Measurements from ENCODE around the gene TXLNA. TPM values are rescaled to one million over a fixed set of nuclear protein-coding genes. Genes with fewer than 3 reads are reported as not detected.
"Not testable (repeated sequence)": the region's sequence is repeated elsewhere in the genome, so short reads cannot be mapped to it uniquely, and the experiment has no call there.

TXLNA gene
- total RNA-seq, 1 experiment from 2014 or later: 67.3 TPM

GRCh38 chr1:32142446-32143301 is 36.8 kb upstream of the TXLNA start:
- Histone ChIP-seq H3K56ac (ENCODE audit: insufficient read length, low read depth, low read length) (no peak overlapping the region), H3K23me2 (ENCODE audit: insufficient read length, low read depth, low read length, poor library complexity, severe bottlenecking) (no peaks in the 10 kb centered on the region), H2BK5ac (ENCODE audit: insufficient read length, low read length) (no peak overlapping the region), H2BK20ac (ENCODE audit: low read depth, low read length, poor library complexity, severe bottlenecking) (no peak overlapping the region), H3K18ac (ENCODE audit: insufficient read length, low read depth, low read length) (no peak overlapping the region), H4K91ac (ENCODE audit: insufficient read length, low read depth, low read length) (no peak overlapping the region), H4K8ac (replicated peaks; ENCODE audit: insufficient read length, low read depth, low read length) (no peak overlapping the region), H3T11ph (ENCODE audit: low read length) (no peak overlapping the region), H2AFZ (ENCODE audit: low read length) (no peak overlapping the region), H4K5ac (ENCODE audit: insufficient read length, low read depth, low read length) (no peak overlapping the region), H3K9ac (ENCODE audit: extremely low read depth, insufficient read length, low read length) (no peak overlapping the region), H3K4me1 (ENCODE audit: insufficient read depth, low read length) (no peaks in the 10 kb centered on the region), H3K27ac (ENCODE audit: insufficient read length, low read depth, low read length) (no peak overlapping the region), H3K9me3 (ENCODE audit: control insufficient read depth, low read depth, low read length) (no peaks in the 10 kb centered on the region), H3K14ac (ENCODE audit: insufficient read depth, low read length) (no peak overlapping the region), H4K20me1 (ENCODE audit: control insufficient read depth, insufficient read depth, insufficient read length) (no peaks in the 10 kb centered on the region), H3K79me1 (ENCODE audit: insufficient read depth, low read depth, low read length, poor library complexity, severe bottlenecking) (peaks cover 10% of the 10 kb centered on the region), H3K23ac (ENCODE audit: insufficient read length, low read depth, low read length) (no peak overlapping the region), H3K79me2 (ENCODE audit: insufficient read depth, low read length) (peaks cover 3% of the 10 kb centered on the region; the same call in 1 of the 2 replicates), H2BK12ac (ENCODE audit: insufficient read length, low read depth, low read length) (no peak overlapping the region), H3K27me3 (ENCODE audit: insufficient read depth, low read length) (no peaks in the 10 kb centered on the region), H2BK15ac (ENCODE audit: low read depth, low read length) (no peak overlapping the region), H3K4ac (ENCODE audit: low read depth, low read length) (no peak overlapping the region), H2AK5ac (ENCODE audit: insufficient read length, low read length) (no peak overlapping the region), H2BK120ac (ENCODE audit: low read depth, low read length, poor library complexity, severe bottlenecking) (no peak overlapping the region), H3K4me2 (ENCODE audit: insufficient read depth, insufficient read length, low read length) (no peak overlapping the region)
- H3K4me3 Mint-ChIP-seq: no peak overlapping the region
- peaks cover 0 to 2% (median 0%) of the 10 kb centered on the region in 3 experiments; a peak in 2 of 7 replicates for H3K36me3 Mint-ChIP-seq (ENCODE audit: insufficient read depth in 1 of 3, low read depth in 3 of 3)
- peak overlapping the region in 2 of 3 experiments; percentile 86 to 96; a peak in 3 of 7 replicates for H3K27ac Mint-ChIP-seq
- no peak for DNase-seq
- H3K27me3 Mint-ChIP-seq (ENCODE audit: low read depth): no peaks in the 10 kb centered on the region
- no peaks in the 10 kb centered on the region for H3K9me3 Mint-ChIP-seq
- no CpG with 5 or more reads among the region's 6 CpGs for WGBS (ENCODE audit: extremely low coverage, insufficient read length, low lambda C conversion rate)
- H3K4me1 Mint-ChIP-seq: peaks cover 0 to 4% of the 10 kb centered on the region in 2 experiments; a peak in 2 of 4 replicates
- TF ChIP-seq CTCF (conservative IDR thresholded peaks at IDR 0.05): no peak

GRCh38 chr1:32143302-32143695 is 36.2 kb upstream of the TXLNA start:
- not testable (repeated sequence) for H4K8ac ChIP-seq (replicated peaks; ENCODE audit: insufficient read length, low read depth, low read length); H3K4me3 Mint-ChIP-seq; H3K9ac ChIP-seq (ENCODE audit: extremely low read depth, insufficient read length, low read length); H3K23ac ChIP-seq (ENCODE audit: insufficient read length, low read depth, low read length); H3K9me3 ChIP-seq (ENCODE audit: control insufficient read depth, low read depth, low read length); H2BK5ac ChIP-seq (ENCODE audit: insufficient read length, low read length); H3K79me2 ChIP-seq (ENCODE audit: insufficient read depth, low read length); H3K27me3 ChIP-seq (ENCODE audit: insufficient read depth, low read length); H3K4ac ChIP-seq (ENCODE audit: low read depth, low read length); H3K18ac ChIP-seq (ENCODE audit: insufficient read length, low read depth, low read length); H4K20me1 ChIP-seq (ENCODE audit: control insufficient read depth, insufficient read depth, insufficient read length); H3K23me2 ChIP-seq (ENCODE audit: insufficient read length, low read depth, low read length, poor library complexity, severe bottlenecking); H3K9me3 Mint-ChIP-seq; H2BK20ac ChIP-seq (ENCODE audit: low read depth, low read length, poor library complexity, severe bottlenecking); H3K4me1 Mint-ChIP-seq; H3K4me2 ChIP-seq (ENCODE audit: insufficient read depth, insufficient read length, low read length); H4K91ac ChIP-seq (ENCODE audit: insufficient read length, low read depth, low read length); H2BK12ac ChIP-seq (ENCODE audit: insufficient read length, low read depth, low read length); H3K27me3 Mint-ChIP-seq (ENCODE audit: low read depth); H2AFZ ChIP-seq (ENCODE audit: low read length); H3K27ac ChIP-seq (ENCODE audit: insufficient read length, low read depth, low read length); H3K56ac ChIP-seq (ENCODE audit: insufficient read length, low read depth, low read length); H3K36me3 Mint-ChIP-seq (ENCODE audit: insufficient read depth in 1 of 3, low read depth in 3 of 3); H3K4me1 ChIP-seq (ENCODE audit: insufficient read depth, low read length); H2BK15ac ChIP-seq (ENCODE audit: low read depth, low read length); H2AK5ac ChIP-seq (ENCODE audit: insufficient read length, low read length); H2BK120ac ChIP-seq (ENCODE audit: low read depth, low read length, poor library complexity, severe bottlenecking); H3T11ph ChIP-seq (ENCODE audit: low read length); DNase-seq; H4K5ac ChIP-seq (ENCODE audit: insufficient read length, low read depth, low read length); H3K14ac ChIP-seq (ENCODE audit: insufficient read depth, low read length)
- no CpG with 5 or more reads among the region's 4 CpGs for WGBS (ENCODE audit: extremely low coverage, insufficient read length, low lambda C conversion rate)
- H3K27ac Mint-ChIP-seq: peak overlapping the region in 1 of 3 experiments; percentile 16; a peak in 1 of 7 replicates
- H3K79me1 ChIP-seq (ENCODE audit: insufficient read depth, low read depth, low read length, poor library complexity, severe bottlenecking): peaks cover 10% of the 10 kb centered on the region

Measured in H9 (cell line).